ENCODE results near the gene ARNT2.

Gene ARNT2

GRCh38 chr15:80560601-80561400, 156.6 kb downstream of the ARNT2 start:
- DNase-seq = no peak

GRCh38 chr15:80561500-80561899, 157.3 kb downstream of the ARNT2 start:
- DNase-seq = no peak

DNA sequence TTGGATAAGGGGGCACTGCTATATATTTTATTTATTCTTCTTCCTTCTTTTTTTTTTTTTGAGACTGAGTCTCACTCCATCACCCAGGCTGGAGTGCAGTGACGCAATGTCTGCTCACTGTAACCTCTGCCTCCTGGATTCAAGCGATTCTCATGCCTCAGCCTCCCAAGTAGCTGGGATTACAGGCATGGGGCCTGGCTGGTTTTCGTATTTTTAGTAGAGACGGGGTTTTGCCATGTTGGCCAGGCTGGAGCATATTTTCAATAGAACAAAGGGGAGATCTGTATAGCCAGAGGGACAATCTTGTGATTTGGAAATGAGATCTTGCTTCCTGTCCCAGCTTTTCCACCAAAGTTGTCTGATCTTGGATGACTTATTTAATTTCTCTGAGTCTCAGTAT, 157.9 kb downstream of the ARNT2 start:
- DNase-seq = no peak

GRCh38 chr15:80562846-80563245, 158.7 kb downstream of the ARNT2 start:
- no peak for DNase-seq

DNA sequence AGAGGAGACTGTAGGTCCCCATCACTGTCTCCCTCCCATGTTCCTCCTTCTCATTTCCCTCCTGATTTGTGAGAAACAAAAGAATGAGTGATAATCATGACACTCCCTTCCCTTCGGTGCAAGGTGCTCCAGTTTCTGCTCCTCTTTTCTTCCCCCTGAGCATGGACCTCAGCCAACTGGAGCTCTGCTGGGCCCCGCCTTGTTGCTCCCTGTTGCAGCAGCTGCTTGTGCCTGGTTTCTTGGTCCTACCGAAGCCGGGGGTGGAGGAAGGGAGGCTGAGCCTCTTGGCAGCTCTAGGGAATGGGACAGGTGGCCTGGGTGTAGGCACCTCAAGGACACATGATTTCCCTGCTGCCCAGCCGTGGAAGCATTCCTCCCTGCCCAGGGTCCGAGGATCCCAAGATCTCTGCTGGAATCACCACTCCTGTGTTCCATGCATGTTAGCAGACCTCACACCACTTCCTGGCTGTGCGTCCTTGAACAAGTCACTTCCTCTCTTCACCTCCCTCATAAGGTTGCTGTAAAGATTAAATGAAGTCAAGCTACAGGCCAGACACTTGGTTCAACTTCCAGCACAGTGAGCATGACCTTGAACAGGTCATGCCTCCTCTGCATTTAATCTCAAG, 159.3 kb downstream of the ARNT2 start:
- no peak for DNase-seq

DNA sequence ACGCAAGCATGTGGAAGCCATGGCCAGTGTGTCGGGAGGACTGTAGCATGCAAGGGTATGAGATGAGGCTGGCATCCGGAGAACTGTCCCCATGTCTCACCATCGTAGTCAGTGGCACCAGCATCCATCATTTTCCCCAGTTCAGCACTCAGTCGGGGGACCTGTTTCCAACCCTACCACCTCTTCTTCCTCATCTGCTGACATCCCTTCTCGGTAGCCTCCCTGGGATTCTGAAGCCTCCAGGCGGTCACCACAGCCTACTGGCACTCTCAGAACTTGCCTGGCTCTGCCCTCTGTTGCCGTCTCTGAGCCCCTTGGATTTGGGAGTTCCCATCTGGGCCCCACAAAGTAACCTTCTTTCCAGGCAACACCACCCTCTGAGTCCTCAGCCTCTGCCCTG, 159.9 kb downstream of the ARNT2 start:
- DNase-seq = no peak

GRCh38 chr15:80565398-80565797, 161.2 kb downstream of the ARNT2 start:
- no peak for DNase-seq

GRCh38 chr15:80565988-80566387, 161.8 kb downstream of the ARNT2 start:
- DNase-seq = no peak

GRCh38 chr15:80567721-80568157, 163.6 kb downstream of the ARNT2 start:
- DNase-seq = peak; percentile 37

DNA sequence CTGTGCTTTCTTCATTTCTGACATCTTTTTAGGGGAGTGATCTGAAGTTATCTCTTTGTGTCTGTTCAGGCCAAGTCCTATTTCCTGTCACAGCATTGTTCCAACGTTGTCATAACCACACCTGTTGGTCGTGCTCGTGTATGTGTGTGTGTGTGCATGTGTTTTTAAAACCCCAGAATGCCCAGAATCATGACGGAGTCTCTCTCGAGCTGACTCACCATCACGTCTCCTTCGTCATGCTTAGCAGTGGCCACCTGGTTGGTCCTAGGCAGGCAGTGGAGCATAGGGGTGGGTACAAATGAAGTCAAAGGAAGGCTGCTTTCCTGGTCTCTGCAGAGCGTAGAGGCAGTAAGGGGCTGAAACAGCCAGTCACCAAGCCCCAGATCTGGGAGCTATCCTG, 164.1 kb downstream of the ARNT2 start:
- peak; percentile 13 for DNase-seq

- DNase-seq = no peak
These were observed 164.9 kb downstream of the ARNT2 start for GRCh38 chr15:80568876-80569605.

DNA sequence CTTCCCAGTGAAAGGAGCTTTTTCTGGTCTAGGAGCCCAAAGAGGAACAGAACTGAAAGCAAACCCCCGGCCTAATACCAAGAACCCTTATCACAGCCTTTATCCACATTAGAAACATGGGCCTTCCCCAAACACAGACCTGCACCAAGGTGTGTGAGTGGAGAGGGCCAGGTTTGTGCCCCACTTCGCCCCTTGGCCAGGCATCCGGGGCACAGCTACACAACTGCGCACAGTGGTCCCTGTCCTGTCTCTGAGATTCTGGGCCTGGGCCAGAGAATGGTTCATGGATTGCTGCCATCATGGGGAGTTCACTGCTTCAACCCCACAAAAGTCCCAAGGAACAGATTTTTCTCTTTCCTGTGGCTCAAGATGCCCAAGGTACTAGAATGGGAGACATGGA, 165.5 kb downstream of the ARNT2 start:
- no peak for DNase-seq

GRCh38 chr15:80570553-80570952, 166.4 kb downstream of the ARNT2 start:
- DNase-seq = no peak

GRCh38 chr15:80572337-80572736, 168.2 kb downstream of the ARNT2 start:
- no peak for DNase-seq

- DNase-seq = no peak
These were observed 169.4 kb downstream of the ARNT2 start for GRCh38 chr15:80573606-80574005.

- DNase-seq = no peak
These were observed 170.4 kb downstream of the ARNT2 start for GRCh38 chr15:80574590-80574989.

- no peak for DNase-seq
These were observed 172.4 kb downstream of the ARNT2 start for GRCh38 chr15:80576519-80577090.

DNA sequence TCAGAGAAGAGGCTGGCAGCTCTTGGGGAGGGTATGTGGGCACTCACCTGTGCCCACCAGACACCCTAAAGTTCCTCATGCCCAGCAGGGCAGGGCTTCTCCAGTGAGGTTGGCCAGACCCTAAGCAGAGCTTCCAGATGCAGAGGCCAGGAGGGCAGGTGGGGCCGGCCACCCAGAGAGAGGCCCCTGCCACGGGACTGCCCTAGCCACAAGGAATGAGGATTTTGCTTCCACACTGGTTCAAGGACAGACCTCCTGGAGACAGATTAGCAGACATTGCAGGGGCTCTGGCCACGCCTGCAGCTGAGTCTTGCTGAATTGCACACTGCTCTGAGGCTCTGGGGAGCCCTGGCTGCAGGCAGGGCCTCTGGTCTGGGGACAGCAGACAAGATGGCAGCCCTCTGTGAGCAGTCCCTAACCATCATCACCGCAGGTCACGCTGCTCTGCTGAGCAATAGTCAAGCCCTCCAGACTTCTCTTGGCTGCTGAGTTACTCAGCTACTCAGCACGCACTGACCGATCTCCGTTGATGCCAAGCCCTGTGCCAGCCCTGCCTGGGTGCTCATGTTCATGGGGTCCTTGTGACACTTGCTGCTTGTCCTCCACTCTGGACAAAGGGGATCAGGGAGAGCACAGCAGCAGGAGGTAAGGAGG, 173.5 kb downstream of the ARNT2 start:
- DNase-seq = no peak

DNA sequence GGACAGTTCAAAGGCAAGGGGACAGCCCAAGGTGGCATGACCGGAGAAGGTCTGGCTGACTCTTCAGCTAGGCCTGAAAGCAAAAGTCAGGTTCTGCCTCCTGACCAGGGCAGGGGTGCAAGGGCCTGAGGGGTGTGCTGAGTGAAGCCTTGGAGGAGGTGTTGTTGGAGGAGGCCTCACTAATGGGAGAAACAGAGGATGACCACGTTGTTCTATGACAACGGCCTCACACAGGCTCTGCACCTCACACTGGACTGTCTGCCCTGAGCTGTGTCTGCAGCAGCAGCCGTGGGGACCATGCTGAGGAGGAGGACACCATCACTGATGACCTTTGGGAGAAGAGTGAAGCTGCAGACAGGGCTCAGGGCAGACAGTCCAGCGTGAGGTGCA, 174.0 kb downstream of the ARNT2 start:
- DNase-seq = no peak

DNA sequence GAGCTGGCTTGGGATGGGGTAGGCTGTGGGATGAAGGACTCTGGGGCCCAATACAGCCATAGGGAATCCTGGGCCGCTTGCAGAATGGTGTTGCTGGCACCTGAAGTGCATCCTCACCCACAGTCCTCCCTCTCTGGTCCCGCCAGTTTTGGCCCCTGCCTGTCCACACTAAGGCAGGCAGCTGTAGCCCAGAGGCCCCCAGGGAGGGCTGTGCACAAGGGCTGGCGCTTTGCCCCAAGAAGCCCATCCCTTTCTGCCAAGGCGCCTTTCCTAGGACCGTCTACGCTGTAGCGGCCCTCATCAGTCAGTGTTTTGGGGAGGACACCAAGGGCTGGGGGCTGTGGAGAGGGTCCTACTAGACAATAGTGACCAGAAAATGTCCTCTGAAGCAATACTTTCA, 174.7 kb downstream of the ARNT2 start:
- no peak for DNase-seq

DNA sequence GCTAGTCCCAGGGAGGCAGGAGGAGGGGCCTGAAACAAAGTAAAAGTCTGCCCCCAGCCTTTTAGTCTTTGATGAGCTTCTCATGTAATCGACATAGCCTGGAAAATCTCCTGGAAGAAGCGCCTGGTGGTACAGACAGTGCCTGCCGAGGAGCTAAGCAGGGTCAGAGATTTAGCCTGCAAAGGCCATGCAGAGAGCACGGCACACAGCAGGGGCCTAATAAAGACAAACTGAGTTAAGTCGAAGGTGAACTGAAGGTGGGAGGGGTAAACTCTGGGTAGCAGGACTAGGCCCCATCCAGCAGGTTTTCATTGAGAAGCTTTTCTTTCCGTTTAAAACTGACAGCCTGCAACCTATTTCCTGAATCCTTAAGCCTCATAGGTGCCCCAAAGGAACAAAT, 175.4 kb downstream of the ARNT2 start:
- no peak for DNase-seq

DNA sequence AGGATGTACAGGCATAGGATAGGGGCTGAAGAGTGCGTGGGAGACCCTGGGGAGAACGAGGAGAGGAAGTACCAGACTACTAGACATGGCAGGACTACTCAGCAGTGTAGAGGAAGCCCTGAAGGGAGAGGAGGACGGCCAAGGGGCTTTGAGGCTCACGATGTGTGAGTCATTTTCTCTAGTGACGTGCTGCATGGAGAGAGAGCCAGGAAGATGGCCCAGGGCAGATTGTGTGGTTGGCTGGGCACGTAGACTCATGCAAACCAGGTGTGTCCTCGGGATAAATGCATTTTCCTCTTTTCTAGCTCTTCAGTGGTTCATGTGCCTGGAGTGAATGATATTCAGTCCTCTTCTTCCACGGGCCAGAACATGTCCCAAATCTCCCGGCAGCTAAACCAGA, 175.9 kb downstream of the ARNT2 start:
- no peak for DNase-seq

Measured in activated CD4-positive, alpha-beta T cell treated with anti-CD3 and anti-CD28 coated beads, Interleukin-2, amount 50 U/mL, for 16 hours (primary cell).